PFSK-1 (cell line): ENCODE results near the gene PI4KA.

ENCODE experiments used
- FOXP2 ChIP-seq: optimal IDR thresholded peaks from 2 replicates; pipeline ENCODE3; 2011; ENCODE audit warnings: borderline replicate concordance, control low read depth, inconsistent platforms; ENCODE audit not compliant: insufficient read depth; ENCODE audit errors: extremely low read length, extremely low read depth
- POLR2AphosphoS5 ChIP-seq: IDR thresholded peaks from 2 replicates; pipeline ENCODE4 v1.6.1; 2012; ENCODE audit warnings: low read depth, mild to moderate bottlenecking, control low read depth, low read length, moderate library complexity
- REST ChIP-seq, 2 experiments: IDR thresholded peaks; 2 replicates each; pipeline versions ENCODE4 v1.6.1 to v1.8.0; 2011 to 2012; ENCODE audit warnings: low read depth in 2 of 2, low read length in 2 of 2, control low read depth in 1 of 2, inconsistent platforms in 1 of 2, mild to moderate bottlenecking in 1 of 2, moderate library complexity in 1 of 2; ENCODE audit not compliant: insufficient read depth in 1 of 2
- SIN3A ChIP-seq: IDR thresholded peaks from 2 replicates; pipeline ENCODE4 v1.6.1; 2012; ENCODE audit warnings: mild to moderate bottlenecking, low read length, moderate library complexity, borderline replicate concordance; ENCODE audit not compliant: insufficient read depth
- TAF1 ChIP-seq: IDR thresholded peaks from 2 replicates; pipeline ENCODE4 v1.6.1; 2012; ENCODE audit warnings: low read length, control low read depth, borderline replicate concordance; ENCODE audit not compliant: insufficient read depth

Gene PI4KA

GRCh38 chr22:20833225-20833665 is 25.4 kb downstream of the PI4KA start:
- TF ChIP-seq SIN3A (no peak), REST (IDR thresholded peaks at IDR 0.05; ENCODE audit: insufficient read depth in 1 of 2, low read depth in 2 of 2, low read length in 2 of 2) (no peak), POLR2AphosphoS5 (no peak), TAF1 (no peak), FOXP2 (no peak)

GRCh38 chr22:20829491-20830134 is 29.0 kb downstream of the PI4KA start:
- TF ChIP-seq TAF1: no peak
- no peak for TF ChIP-seq REST (IDR thresholded peaks at IDR 0.05; ENCODE audit: insufficient read depth in 1 of 2, low read depth in 2 of 2, low read length in 2 of 2)
- TF ChIP-seq FOXP2: no peak
- TF ChIP-seq POLR2AphosphoS5: no peak
- TF ChIP-seq SIN3A: no peak

- TF ChIP-seq REST (IDR thresholded peaks at IDR 0.05; ENCODE audit: insufficient read depth in 1 of 2, low read depth in 2 of 2, low read length in 2 of 2) (no peak), FOXP2 (no peak), TAF1 (no peak), POLR2AphosphoS5 (no peak), SIN3A (no peak)
These were observed 33.0 kb downstream of the PI4KA start for GRCh38 chr22:20825624-20826023.

GRCh38 chr22:20823264-20823663 is 35.3 kb downstream of the PI4KA start:
- TF ChIP-seq SIN3A: no peak

- no peak for TF ChIP-seq POLR2AphosphoS5
- TF ChIP-seq REST (IDR thresholded peaks at IDR 0.05; ENCODE audit: insufficient read depth in 1 of 2, low read depth in 2 of 2, low read length in 2 of 2): no peak
- TF ChIP-seq FOXP2: no peak
- TF ChIP-seq TAF1: no peak
- no peak for TF ChIP-seq SIN3A
These were observed 36.4 kb downstream of the PI4KA start for GRCh38 chr22:20822240-20822639.
